Gastroesophageal sphincter (tissue), 4 donors: ENCODE data around the gene PNLIPRP1. TPM values are rescaled to one million over a fixed set of nuclear protein-coding genes. Genes with fewer than 3 reads are reported as not detected.

ENCODE experiments used
- ATAC-seq: fragments of 150-250 bp; one replicate; pipeline ENCODE4 v1.9.1; 2016; ENCODE audit warnings: mild to moderate bottlenecking, moderate library complexity
- H3K27ac ChIP-seq, 4 donors: fragments of 200-600 bp; sonication (generic) in 3 of 4; 1 replicate in 3 of 4; 2 replicates in 1 of 4; pipeline ENCODE4 v1.5.1; 2016 to 2019
- H3K27me3 ChIP-seq: fragments of 200-600 bp; sonication (generic); one replicate; pipeline ENCODE4 v1.5.1; 2019
- H3K36me3 ChIP-seq, 2 donors: fragments of 200-600 bp; sonication (generic); one replicate each; pipeline ENCODE4 v1.5.1; 2019; ENCODE audit warnings: control low read depth in 1 of 2
- H3K4me1 ChIP-seq, 3 donors: fragments of 200-600 bp; sonication (generic); 1 replicate in 2 of 3; 2 replicates in 1 of 3; pipeline ENCODE4 v1.5.1; 2016 to 2019; ENCODE audit warnings: control low read depth in 2 of 3
- H3K4me3 ChIP-seq, 2 donors: fragments of 200-600 bp; sonication (generic); one replicate each; pipeline ENCODE4 v1.5.1; 2019; ENCODE audit warnings: mild to moderate bottlenecking in 1 of 2, moderate library complexity in 1 of 2
- H3K9me3 ChIP-seq, 3 donors: fragments of 200-600 bp; sonication (generic); one replicate each; pipeline ENCODE4 v1.5.1; 2017 to 2019; ENCODE audit warnings: control low read depth in 2 of 3
- EP300 ChIP-seq: sonication (generic); formaldehyde crosslinking; IDR thresholded peaks from one replicate; pipeline ENCODE4 v1.6.1; 2017; ENCODE audit warnings: antibody characterized with exemption, mild to moderate bottlenecking
- POLR2A ChIP-seq, 2 donors: fragments of 450-650 bp; IDR thresholded peaks; one replicate each; pipeline ENCODE4 v1.6.1; 2017; ENCODE audit warnings: antibody characterized with exemption in 2 of 2, mild to moderate bottlenecking in 2 of 2, moderate library complexity in 1 of 2
- POLR2AphosphoS5 ChIP-seq: sonication (generic); formaldehyde crosslinking; IDR thresholded peaks from one replicate; pipeline ENCODE4 v1.6.1; 2017; ENCODE audit warnings: antibody characterized with exemption
- WGBS, 2 donors: methylation state at CpG; one replicate each; pipeline ENCODE4 v1.1.5; 2018; ENCODE audit warnings: low coverage in 1 of 2; 5-methylcytosine and 5-hydroxymethylcytosine counted together
- total RNA-seq, 4 donors: library from RNA; depleted of rRNA; stranded (reverse); fragments of >200 nt; gene quantifications; one replicate each; pipeline ENCODE4 v1.1.0, GENCODE V29; 2016
- TF ChIP-seq, protein P1 (sequence below), 4 experiments: fragments of 200-600 bp in 2 of 4; fragments of 450-650 bp in 2 of 4; sonication (generic) in 1 of 4; IDR thresholded peaks; one replicate each; pipeline ENCODE4 v1.5.1; 2017 to 2019; ENCODE audit warnings: antibody characterized with exemption in 4 of 4, mild to moderate bottlenecking in 2 of 4, moderate library complexity in 2 of 4

PNLIPRP1 gene
- total RNA-seq, 4 donors from 2014 or later = not detected

DNA sequence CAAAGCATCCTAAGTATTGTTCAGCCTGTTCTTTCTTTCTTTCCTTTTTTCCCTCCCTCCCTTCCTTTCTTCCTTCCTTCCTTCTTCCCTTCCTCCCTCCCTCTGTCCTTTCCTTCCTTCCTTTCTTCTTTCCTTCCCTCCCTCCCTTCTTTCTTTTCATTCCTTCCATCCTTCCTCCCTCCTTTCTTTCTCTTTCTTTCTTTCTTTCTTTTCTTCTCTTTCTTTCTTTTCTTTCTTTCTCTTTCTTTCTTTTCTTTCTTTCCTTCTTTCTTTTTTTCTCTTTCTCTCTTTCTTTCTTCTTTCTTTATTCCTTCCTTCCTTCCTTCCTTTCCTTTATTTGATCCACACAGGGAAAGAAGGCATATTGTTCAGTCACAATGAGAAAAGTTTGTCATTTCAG lies 23.8 kb upstream of the PNLIPRP1 start:
- Histone ChIP-seq H3K4me3 (no peak overlapping the region), H3K4me1 (no peaks in the 10 kb centered on the region), H3K27me3 (no peaks in the 10 kb centered on the region), H3K9me3 (no peaks in the 10 kb centered on the region), H3K36me3 (no peaks in the 10 kb centered on the region), H3K27ac (no peak overlapping the region)
- TF ChIP-seq, protein P1, sequence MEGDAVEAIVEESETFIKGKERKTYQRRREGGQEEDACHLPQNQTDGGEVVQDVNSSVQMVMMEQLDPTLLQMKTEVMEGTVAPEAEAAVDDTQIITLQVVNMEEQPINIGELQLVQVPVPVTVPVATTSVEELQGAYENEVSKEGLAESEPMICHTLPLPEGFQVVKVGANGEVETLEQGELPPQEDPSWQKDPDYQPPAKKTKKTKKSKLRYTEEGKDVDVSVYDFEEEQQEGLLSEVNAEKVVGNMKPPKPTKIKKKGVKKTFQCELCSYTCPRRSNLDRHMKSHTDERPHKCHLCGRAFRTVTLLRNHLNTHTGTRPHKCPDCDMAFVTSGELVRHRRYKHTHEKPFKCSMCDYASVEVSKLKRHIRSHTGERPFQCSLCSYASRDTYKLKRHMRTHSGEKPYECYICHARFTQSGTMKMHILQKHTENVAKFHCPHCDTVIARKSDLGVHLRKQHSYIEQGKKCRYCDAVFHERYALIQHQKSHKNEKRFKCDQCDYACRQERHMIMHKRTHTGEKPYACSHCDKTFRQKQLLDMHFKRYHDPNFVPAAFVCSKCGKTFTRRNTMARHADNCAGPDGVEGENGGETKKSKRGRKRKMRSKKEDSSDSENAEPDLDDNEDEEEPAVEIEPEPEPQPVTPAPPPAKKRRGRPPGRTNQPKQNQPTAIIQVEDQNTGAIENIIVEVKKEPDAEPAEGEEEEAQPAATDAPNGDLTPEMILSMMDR (IDR thresholded peaks at IDR 0.05) = no peak
- TF ChIP-seq POLR2AphosphoS5 (no peak), POLR2A (IDR thresholded peaks at IDR 0.05) (no peak), EP300 (no peak)
- no peak for ATAC-seq

DNA sequence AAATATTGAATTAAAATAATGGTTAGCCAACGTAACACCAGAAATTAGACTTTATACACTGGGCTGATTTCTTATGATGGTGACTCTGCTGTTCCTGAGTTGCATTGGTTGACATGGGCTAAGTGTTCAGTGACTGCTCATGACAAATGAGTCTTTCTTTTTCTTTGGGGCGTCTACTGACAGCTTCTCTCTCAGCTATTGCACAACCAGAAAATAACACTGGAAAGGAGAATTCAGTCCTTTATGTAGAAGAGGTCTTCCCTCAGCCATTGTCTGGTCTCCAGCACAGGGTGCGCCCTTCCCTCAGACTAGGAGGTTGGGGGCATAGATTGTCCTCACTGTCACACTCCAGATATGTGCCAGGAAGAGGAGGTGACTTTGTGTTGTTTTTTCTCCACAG lies 23.4 kb upstream of the PNLIPRP1 start:
- no peaks in the 10 kb centered on the region for H3K9me3 ChIP-seq
- H3K36me3 ChIP-seq = no peaks in the 10 kb centered on the region
- WGBS, 2 donors = 71 to 74% methylated on average over 3 of the region's 3 CpGs
- TF ChIP-seq POLR2AphosphoS5 (no peak), EP300 (no peak), POLR2A (IDR thresholded peaks at IDR 0.05) (no peak)
- TF ChIP-seq, protein P1 (IDR thresholded peaks at IDR 0.05) = no peak
- H3K4me3 ChIP-seq = no peak overlapping the region
- no peaks in the 10 kb centered on the region for H3K4me1 ChIP-seq
- H3K27me3 ChIP-seq = no peaks in the 10 kb centered on the region
- ATAC-seq = no peak
- H3K27ac ChIP-seq = no peak overlapping the region

DNA sequence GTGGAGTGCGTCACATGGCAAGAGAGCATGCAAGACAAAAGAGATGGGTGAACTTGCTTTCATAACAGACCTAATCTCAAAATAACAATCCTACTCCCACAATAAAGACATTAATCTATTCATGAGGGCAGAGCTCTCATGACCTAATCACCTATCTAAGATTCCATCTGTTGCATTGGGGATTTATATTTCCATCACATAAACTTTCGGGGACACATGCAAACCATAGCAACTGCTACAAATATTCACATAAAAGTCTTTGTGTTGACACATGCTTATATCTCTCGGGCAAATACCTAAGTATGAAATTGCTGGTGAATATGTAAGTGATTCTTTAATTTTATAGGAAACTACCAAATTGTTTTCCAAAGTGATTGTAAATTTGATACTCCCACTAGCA lies 16.0 kb upstream of the PNLIPRP1 start:
- Histone ChIP-seq H3K36me3 (no peaks in the 10 kb centered on the region), H3K4me1 (no peaks in the 10 kb centered on the region), H3K4me3 (no peak overlapping the region), H3K9me3 (no peaks in the 10 kb centered on the region), H3K27ac (no peak overlapping the region), H3K27me3 (no peaks in the 10 kb centered on the region)
- TF ChIP-seq EP300 (no peak), POLR2A (IDR thresholded peaks at IDR 0.05) (no peak), POLR2AphosphoS5 (no peak)
- TF ChIP-seq, protein P1 (IDR thresholded peaks at IDR 0.05) = no peak
- ATAC-seq = no peak
- WGBS, 2 donors = 71 to 76% methylated on average over 3 of the region's 3 CpGs

DNA sequence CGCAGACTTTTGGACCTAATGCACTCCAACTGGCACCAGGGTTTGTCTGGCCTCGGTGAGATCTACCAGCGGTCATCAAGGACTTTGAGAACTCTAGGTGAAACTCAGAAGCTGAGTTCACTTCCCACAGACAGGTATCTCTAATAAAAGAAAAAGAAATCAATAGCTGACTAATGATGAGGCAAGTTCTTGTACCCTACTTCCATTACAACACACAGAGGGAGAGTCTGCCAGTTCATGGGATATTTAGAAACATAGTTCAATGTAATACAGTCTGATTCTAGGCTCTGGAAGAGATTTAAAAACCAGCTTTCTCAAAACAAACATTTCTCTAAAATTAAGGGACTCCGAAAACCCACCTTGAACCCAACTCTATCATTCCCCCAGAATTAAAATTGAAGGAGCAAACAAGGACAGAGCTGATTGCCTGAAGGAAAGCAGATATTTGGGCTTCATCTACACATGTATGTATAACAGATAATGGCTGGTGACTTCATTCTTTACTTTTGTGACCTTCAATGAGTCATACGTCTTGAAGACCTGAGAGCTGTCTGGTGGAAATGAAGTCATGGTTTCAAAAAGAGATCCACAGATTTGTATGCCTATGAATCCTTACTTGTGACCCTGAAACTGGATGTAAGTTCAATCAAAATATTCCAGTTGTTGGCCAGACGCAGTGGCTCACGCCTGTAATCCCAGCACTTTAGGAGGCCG lies 2.7 kb upstream of the PNLIPRP1 start:
- Histone ChIP-seq H3K4me3 (no peak overlapping the region), H3K27ac (no peak overlapping the region), H3K9me3 (no peaks in the 10 kb centered on the region), H3K36me3 (no peaks in the 10 kb centered on the region), H3K27me3 (no peaks in the 10 kb centered on the region), H3K4me1 (no peaks in the 10 kb centered on the region)
- no peak for TF ChIP-seq POLR2A (IDR thresholded peaks at IDR 0.05)
- TF ChIP-seq EP300 = no peak
- TF ChIP-seq POLR2AphosphoS5 = no peak
- TF ChIP-seq, protein P1 (IDR thresholded peaks at IDR 0.05) = no peak
- WGBS, 2 donors = 75 to 80% methylated on average over 2 to 4 of the region's 8 CpGs
- ATAC-seq = no peak

DNA sequence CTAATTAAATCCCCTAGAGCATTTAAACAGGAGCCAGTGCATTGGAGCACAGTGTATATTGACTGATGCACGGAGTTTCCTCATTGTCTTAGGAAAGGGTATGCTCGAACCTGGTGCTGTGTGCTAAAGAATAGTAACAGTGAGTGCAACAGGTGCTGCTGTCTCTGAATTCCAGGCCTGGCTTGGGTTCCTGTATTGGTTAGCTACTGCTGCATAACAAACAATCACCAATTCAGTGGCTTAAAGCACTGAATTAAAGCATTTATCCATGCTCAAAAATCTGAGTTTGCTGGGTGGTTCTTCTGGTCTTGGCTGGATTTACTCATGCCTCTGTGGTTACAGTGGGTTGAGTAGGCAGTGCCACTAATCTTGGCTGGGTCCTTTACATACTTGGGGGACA lies 1.8 kb upstream of the PNLIPRP1 start:
- H3K27ac ChIP-seq = no peak overlapping the region
- no peaks in the 10 kb centered on the region for H3K9me3 ChIP-seq
- WGBS, 2 donors = 80% methylated on average over 2 of the region's 2 CpGs; no CpG with 5 or more reads in 1 of the 2 donors
- TF ChIP-seq EP300 (no peak), POLR2A (IDR thresholded peaks at IDR 0.05) (no peak), POLR2AphosphoS5 (no peak)
- TF ChIP-seq, protein P1 (IDR thresholded peaks at IDR 0.05) = no peak
- ATAC-seq = no peak
- no peaks in the 10 kb centered on the region for H3K36me3 ChIP-seq
- H3K27me3 ChIP-seq = no peaks in the 10 kb centered on the region
- no peaks in the 10 kb centered on the region for H3K4me1 ChIP-seq
- H3K4me3 ChIP-seq = no peak overlapping the region
